K562 (cell line): ENCODE results near the gene SLPI. TPM values are rescaled to one million over a fixed set of nuclear protein-coding genes. Genes with fewer than 3 reads are reported as not detected.

Source experiments
- ATAC-seq: fragments of 200-7000 bp; cut with Tn5 transposase; 3 replicates; pipeline ENCODE4 v1.9.1; 2020; ENCODE audit warnings: moderate library complexity
- BruUV-seq: library from RNA; stranded (reverse); fragments of 400-500 nt; replicated peaks from 2 replicates; lab custom pipeline; 2021; lab: Mats Ljungman, UMichigan
- CTCF ChIA-PET: fragments of 300-600 bp; formaldehyde crosslinking; extraction: SDS; loops from one replicate; lab custom pipeline; 2021; ENCODE audit warnings: low intra/inter-chr PET ratio; lab: Yijun Ruan, JAX
- POLR2A ChIA-PET: fragments of 300-600, 350-650 bp; sonication (Branson Sonifier 250); formaldehyde crosslinking; extraction: SDS; loops from one replicate; lab custom pipeline; 2021; ENCODE audit warnings: antibody characterized with exemption, inconsistent platforms; lab: Yijun Ruan, JAX
- DNase-seq, 4 experiments: peaks; one replicate each; pipeline versions ENCODE4 v3.0.0 to v3.0.0-alpha.2; 2011 to 2018; ENCODE audit warnings: low spot score in 3 of 4, mixed read lengths in 3 of 4; ENCODE audit errors: extremely low read depth in 1 of 4
- FAIRE-seq: peaks from 2 replicates; lab custom pipeline; 2011; peaks lifted over from hg19 to GRCh38; lab: Jason Lieb, UNC
- H2AFZ ChIP-seq: 2 replicates; pipeline ENCODE4 v1.6.0; 2011; ENCODE audit warnings: low read depth, low read length, control low read depth, inconsistent platforms
- H3K27ac ChIP-seq: fragments of 200-600 bp; 3 replicates; pipeline ENCODE4 v1.8.0; 2011; ENCODE audit warnings: low read depth, mild to moderate bottlenecking, control low read depth, inconsistent platforms, low read length, moderate library complexity, mixed read lengths; ENCODE audit errors: extremely low read depth
- H3K27me3 ChIP-seq, 2 experiments: fragments of 300-600 bp in 1 of 2; 2 replicates in 1 of 2; 3 replicates in 1 of 2; pipeline versions ENCODE4 v1.6.0 to v1.8.0; 2011; ENCODE audit warnings: inconsistent platforms in 2 of 2, low read length in 2 of 2, mild to moderate bottlenecking in 1 of 2, mixed read lengths in 1 of 2, moderate library complexity in 1 of 2; ENCODE audit not compliant: control insufficient read depth in 2 of 2, insufficient read depth in 2 of 2
- H3K36me3 ChIP-seq: fragments of 300-600 bp; 3 replicates; pipeline ENCODE4 v1.8.0; 2011; ENCODE audit warnings: mild to moderate bottlenecking, low read length, inconsistent platforms; ENCODE audit not compliant: control insufficient read depth, insufficient read depth
- H3K4me1 ChIP-seq, 2 experiments: fragments of 200-600 bp in 1 of 2; replicated peaks in 1 of 2; 2 replicates in 1 of 2; 3 replicates in 1 of 2; pipeline versions ENCODE4 v1.5.1 to v1.8.0; 2011; ENCODE audit warnings: inconsistent platforms in 2 of 2, low read length in 2 of 2, mild to moderate bottlenecking in 1 of 2, mixed read lengths in 1 of 2, moderate library complexity in 1 of 2; ENCODE audit not compliant: control insufficient read depth in 2 of 2, insufficient read depth in 2 of 2
- H3K4me2 ChIP-seq: 2 replicates; pipeline ENCODE4 v1.6.1; 2011; ENCODE audit warnings: low read length, control low read depth, inconsistent platforms, mixed read lengths; ENCODE audit not compliant: insufficient read depth
- H3K4me3 ChIP-seq: fragments of 200-600 bp; sonication (generic), shearing (Covaris generic); 2 replicates; pipeline ENCODE4 v1.5.1; 2016; ENCODE audit warnings: control low read depth, inconsistent platforms
- H3K79me2 ChIP-seq: fragments of 200-600 bp; 3 replicates; pipeline ENCODE4 v1.8.0; 2011; ENCODE audit warnings: low read length, inconsistent platforms; ENCODE audit not compliant: control insufficient read depth, insufficient read depth
- H3K9ac ChIP-seq, 2 experiments: 2 replicates each; pipeline versions ENCODE4 v1.6.0 to v1.6.1; 2011; ENCODE audit warnings: low read depth in 2 of 2, low read length in 2 of 2, control low read depth in 1 of 2, inconsistent platforms in 1 of 2, mild to moderate bottlenecking in 1 of 2, mixed read lengths in 1 of 2; ENCODE audit not compliant: insufficient read depth in 1 of 2
- H3K9me1 ChIP-seq: one replicate; pipeline ENCODE4 v1.6.0; 2011; ENCODE audit warnings: inconsistent platforms, mild to moderate bottlenecking, low read length, moderate library complexity; ENCODE audit not compliant: control insufficient read depth, insufficient read depth
- H3K9me3 ChIP-seq: replicated peaks from 2 replicates; pipeline ENCODE4 v1.5.1; 2011; ENCODE audit warnings: low read depth, low read length, inconsistent platforms; ENCODE audit not compliant: control insufficient read depth, insufficient read depth
- H4K20me1 ChIP-seq: replicated peaks from 2 replicates; pipeline ENCODE4 v1.6.1; 2011; ENCODE audit warnings: low read length, inconsistent platforms, mixed read lengths; ENCODE audit not compliant: control insufficient read depth, insufficient read depth
- BHLHE40 ChIP-seq: IDR thresholded peaks from 2 replicates; pipeline ENCODE4 v1.6.1; 2011; ENCODE audit warnings: low read length, improper control_type of control experiment
- KAT7 ChIP-seq: sonication (generic); formaldehyde crosslinking; IDR thresholded peaks from 2 replicates; pipeline ENCODE4 v1.8.0; 2022; ENCODE audit warnings: missing genetic modification reagents, mild to moderate bottlenecking, borderline replicate concordance
- MED1 ChIP-seq: sonication (generic); formaldehyde crosslinking; IDR thresholded peaks from 2 replicates; pipeline ENCODE4 v1.8.1; 2023; ENCODE audit warnings: missing genetic modification reagents, borderline replicate concordance
- MEF2D ChIP-seq: conservative IDR thresholded peaks from 2 replicates; pipeline ENCODE4 v1.6.1; 2016; ENCODE audit warnings: low read depth, missing genetic modification characterization, missing compliant biosample characterization
- RBM22 ChIP-seq: fragments of 200-400 bp; formaldehyde crosslinking; IDR thresholded peaks from 2 replicates; pipeline ENCODE4 v1.6.1; 2018; ENCODE audit warnings: low read length, low read depth; ENCODE audit not compliant: poor library complexity, severe bottlenecking
- ZC3H11A ChIP-seq: IDR thresholded peaks from 2 replicates; pipeline ENCODE4 v1.6.1; 2012; ENCODE audit warnings: low read depth, low read length, improper control_type of control experiment
- WGBS: fragments of 100-300 bp; shearing (Covaris generic); methylation state at CpG from one replicate; pipeline ENCODE4 v1.1.6; 2016; ENCODE audit warnings: low coverage, mixed read lengths; ENCODE audit not compliant: insufficient coverage; ENCODE audit errors: missing lambda C conversion rate; 5-methylcytosine and 5-hydroxymethylcytosine counted together
- in situ Hi-C: fragments of 300-500 bp; cut with MboI; formaldehyde crosslinking; loops from 4 replicates; pipeline ENCODE4 v1.15.0; 2018; ENCODE audit warnings: inconsistent platforms, mixed read lengths
- intact Hi-C: fragments of 100-400 bp; cut with micrococcal nuclease; formaldehyde crosslinking; loops from 2 replicates; pipeline ENCODE4 v1.14.2; 2022
- polyA plus RNA-seq, 8 experiments: library from polyadenylated mRNA; depleted of rRNA in 4 of 8; stranded (reverse) in 5 of 8; unstranded in 3 of 8; fragments of >200 nt; fragmentation: Nextera tagmentation in 2 of 8; fragmentation: Illumina TruSeq in 1 of 8; extraction: Ambion mirVana in 2 of 8; extraction: Trizol in 1 of 8; gene quantifications; 2 replicates each; pipeline versions ENCODE4 v1.2.1 to v1.2.3, GENCODE V29; 2011 to 2014; ENCODE audit warnings: inconsistent platforms in 1 of 8, missing spikeins in 1 of 8
- total RNA-seq, 7 experiments: library from RNA; depleted of rRNA in 6 of 7; stranded (reverse); fragments of >200 nt in 6 of 7; fragmentation: Illumina TruSeq in 2 of 7; extraction: Trizol in 2 of 7; gene quantifications; 2 replicates each; pipeline versions ENCODE4 v1.2.1 to v1.2.3, GENCODE V29; 2011 to 2021; ENCODE audit warnings: low replicate concordance in 1 of 7

The SLPI gene
- total and polyA plus RNA-seq, 9 of the 15 experiments (the other 6 are each of a cell fraction or from before 2014, with no cell fraction given), result 0.78 TPM; not detected in 8

DNA sequence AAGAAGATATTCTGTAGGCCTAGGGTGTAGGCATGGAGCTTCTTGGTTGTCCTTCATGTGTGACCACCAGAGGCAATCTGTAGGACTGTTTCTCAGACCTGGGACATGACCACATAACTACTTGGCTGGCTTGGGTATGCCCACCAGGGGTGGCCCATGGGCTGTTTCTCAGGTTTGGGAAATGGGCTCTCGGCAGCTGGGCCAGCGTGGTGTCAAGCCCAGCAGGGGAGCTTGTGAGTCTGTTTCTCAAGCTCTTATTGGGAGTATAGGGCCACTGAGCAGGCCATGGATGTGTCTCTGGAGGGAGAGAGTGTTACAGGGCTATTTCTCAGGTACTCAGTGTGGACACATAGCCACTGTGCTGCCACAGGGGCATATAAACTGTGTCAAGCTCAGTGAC, 35.7 kb downstream of the SLPI start:
- Histone ChIP-seq H3K79me2 (no peaks in the 10 kb centered on the region), H3K27me3 (peaks cover 0 to 10% of the 10 kb centered on the region in 2 experiments; a peak in 2 of 5 replicates), H3K4me1 (no peaks in the 10 kb centered on the region), H3K9me1 (no peaks in the 10 kb centered on the region), H3K9me3 (no peaks in the 10 kb centered on the region), H3K4me2 (no peak overlapping the region), H3K4me3 (no peak overlapping the region), H3K36me3 (no peaks in the 10 kb centered on the region), H3K9ac (no peak overlapping the region), H4K20me1 (no peaks in the 10 kb centered on the region), H2AFZ (no peak overlapping the region), H3K27ac (no peak overlapping the region)
- intact Hi-C loops (no loop called here), in situ Hi-C loops (no loop called here)
- CTCF ChIA-PET, result no interaction called here
- no TSS peak for BruUV-seq
- DNase-seq, result no peak
- ATAC-seq, result no peak
- POLR2A ChIA-PET, result no interaction called here
- no peak for TF ChIP-seq KAT7 (CRISPR knock-in tag)
- no peak for TF ChIP-seq MEF2D (tag)
- TF ChIP-seq RBM22, result no peak
- no peak for TF ChIP-seq ZC3H11A
- TF ChIP-seq MED1 (CRISPR knock-in tag), result no peak
- 5% methylated on average over 2 of the region's 2 CpGs for WGBS
- no peak for FAIRE-seq

DNA sequence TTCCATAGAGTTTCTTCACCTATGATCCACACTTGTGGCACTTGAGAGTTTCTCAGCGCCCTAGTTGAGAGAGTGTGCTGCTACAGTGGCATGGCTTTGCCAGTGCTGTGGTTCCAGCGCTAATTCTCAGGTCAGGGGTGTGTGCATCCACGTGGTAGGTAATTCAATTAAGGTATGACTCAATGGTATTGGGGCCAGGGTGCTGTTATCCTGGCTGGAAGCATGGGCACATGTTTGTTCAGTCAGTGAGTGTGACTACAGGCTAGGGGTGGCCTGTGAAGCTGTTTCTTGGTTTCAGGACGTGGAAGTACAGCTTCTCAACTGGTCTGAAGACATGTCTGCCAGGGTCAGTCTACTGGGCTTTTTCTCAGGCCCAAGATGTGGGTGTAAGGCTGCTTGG, 36.2 kb downstream of the SLPI start:
- Histone ChIP-seq H3K4me1 (no peaks in the 10 kb centered on the region), H3K9me3 (no peaks in the 10 kb centered on the region), H3K79me2 (no peaks in the 10 kb centered on the region), H4K20me1 (no peaks in the 10 kb centered on the region)
- CTCF ChIA-PET, result no interaction called here
- TF ChIP-seq BHLHE40, result no peak
- TF ChIP-seq, all 486 proteins: peak for 0
- 0% methylated on average over 4 of the region's 4 CpGs for WGBS
- H3K4me2 ChIP-seq, result no peak overlapping the region
- no peak overlapping the region for H3K9ac ChIP-seq
- FAIRE-seq (no peak), DNase-seq (no peak), ATAC-seq (no peak)
- H3K27me3 ChIP-seq, result peaks cover 0 to 10% of the 10 kb centered on the region in 2 experiments; a peak in 2 of 5 replicates
- no peaks in the 10 kb centered on the region for H3K9me1 ChIP-seq
- POLR2A ChIA-PET, result no interaction called here
- BruUV-seq, result no TSS peak
- in situ Hi-C loops, result no loop called here
- H2AFZ ChIP-seq, result no peak overlapping the region
- intact Hi-C loops, result no loop called here
- no peak overlapping the region for H3K27ac ChIP-seq
- H3K36me3 ChIP-seq, result no peaks in the 10 kb centered on the region
- no peak overlapping the region for H3K4me3 ChIP-seq
